Measurements from ENCODE around the gene ITM2B. TPM values are rescaled to one million over a fixed set of nuclear protein-coding genes. Genes with fewer than 3 reads are reported as not detected.

ITM2B gene
- total and polyA plus RNA-seq, 2 experiments from 2014 or later, result 139 to 318 TPM

DNA sequence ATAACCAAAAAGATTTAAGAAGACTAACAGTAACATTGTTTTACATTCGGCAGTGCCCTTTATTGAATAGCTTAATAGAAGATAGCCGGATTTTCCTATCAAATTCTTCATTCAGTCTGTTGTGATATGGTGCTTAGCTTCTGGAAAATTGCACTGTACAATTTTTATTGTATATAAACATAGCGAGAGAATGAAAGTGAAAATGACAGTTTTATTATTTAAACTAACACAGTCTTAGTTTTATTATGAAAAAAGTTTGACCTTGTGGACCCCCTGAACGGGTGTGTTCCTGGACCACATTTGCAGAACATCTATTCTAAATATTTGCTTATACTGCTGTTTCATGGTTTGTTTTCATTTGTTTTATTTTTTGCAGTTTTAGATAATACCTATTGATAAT is 8.6 kb downstream of the ITM2B start:
- H3K27me3 ChIP-seq (ENCODE audit: insufficient read depth), result no peaks in the 10 kb centered on the region
- H3K27ac Mint-ChIP-seq, result no peak overlapping the region
- H3K4me3 ChIP-seq, result no peak overlapping the region
- H3K4me3 Mint-ChIP-seq, result no peak overlapping the region
- TF ChIP-seq, protein P1, sequence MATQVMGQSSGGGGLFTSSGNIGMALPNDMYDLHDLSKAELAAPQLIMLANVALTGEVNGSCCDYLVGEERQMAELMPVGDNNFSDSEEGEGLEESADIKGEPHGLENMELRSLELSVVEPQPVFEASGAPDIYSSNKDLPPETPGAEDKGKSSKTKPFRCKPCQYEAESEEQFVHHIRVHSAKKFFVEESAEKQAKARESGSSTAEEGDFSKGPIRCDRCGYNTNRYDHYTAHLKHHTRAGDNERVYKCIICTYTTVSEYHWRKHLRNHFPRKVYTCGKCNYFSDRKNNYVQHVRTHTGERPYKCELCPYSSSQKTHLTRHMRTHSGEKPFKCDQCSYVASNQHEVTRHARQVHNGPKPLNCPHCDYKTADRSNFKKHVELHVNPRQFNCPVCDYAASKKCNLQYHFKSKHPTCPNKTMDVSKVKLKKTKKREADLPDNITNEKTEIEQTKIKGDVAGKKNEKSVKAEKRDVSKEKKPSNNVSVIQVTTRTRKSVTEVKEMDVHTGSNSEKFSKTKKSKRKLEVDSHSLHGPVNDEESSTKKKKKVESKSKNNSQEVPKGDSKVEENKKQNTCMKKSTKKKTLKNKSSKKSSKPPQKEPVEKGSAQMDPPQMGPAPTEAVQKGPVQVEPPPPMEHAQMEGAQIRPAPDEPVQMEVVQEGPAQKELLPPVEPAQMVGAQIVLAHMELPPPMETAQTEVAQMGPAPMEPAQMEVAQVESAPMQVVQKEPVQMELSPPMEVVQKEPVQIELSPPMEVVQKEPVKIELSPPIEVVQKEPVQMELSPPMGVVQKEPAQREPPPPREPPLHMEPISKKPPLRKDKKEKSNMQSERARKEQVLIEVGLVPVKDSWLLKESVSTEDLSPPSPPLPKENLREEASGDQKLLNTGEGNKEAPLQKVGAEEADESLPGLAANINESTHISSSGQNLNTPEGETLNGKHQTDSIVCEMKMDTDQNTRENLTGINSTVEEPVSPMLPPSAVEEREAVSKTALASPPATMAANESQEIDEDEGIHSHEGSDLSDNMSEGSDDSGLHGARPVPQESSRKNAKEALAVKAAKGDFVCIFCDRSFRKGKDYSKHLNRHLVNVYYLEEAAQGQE (IDR thresholded peaks at IDR 0.05; ENCODE audit: unreplicated experiment), result no peak
- TF ChIP-seq NANOG (IDR thresholded peaks at IDR 0.05; ENCODE audit: borderline replicate concordance) (no peak), JUNB (IDR thresholded peaks at IDR 0.05; ENCODE audit: unreplicated experiment) (no peak), STAT1 (IDR thresholded peaks at IDR 0.05; ENCODE audit: unreplicated experiment) (no peak), CREB1 (CRISPR knock-in tag; IDR thresholded peaks at IDR 0.05; ENCODE audit: low read depth) (no peak), ZNF331 (CRISPR knock-in tag; IDR thresholded peaks at IDR 0.05; ENCODE audit: low read depth) (no peak), EZH2 (IDR thresholded peaks at IDR 0.05; ENCODE audit: low read depth, unreplicated experiment) (no peak), ZNF114 (CRISPR knock-in tag; IDR thresholded peaks at IDR 0.05) (no peak), POLR2AphosphoS5 (IDR thresholded peaks at IDR 0.05; ENCODE audit: low read depth) (no peak), EZH2phosphoT487 (IDR thresholded peaks at IDR 0.05; ENCODE audit: unreplicated experiment) (no peak)
- TF ChIP-seq, protein P2, sequence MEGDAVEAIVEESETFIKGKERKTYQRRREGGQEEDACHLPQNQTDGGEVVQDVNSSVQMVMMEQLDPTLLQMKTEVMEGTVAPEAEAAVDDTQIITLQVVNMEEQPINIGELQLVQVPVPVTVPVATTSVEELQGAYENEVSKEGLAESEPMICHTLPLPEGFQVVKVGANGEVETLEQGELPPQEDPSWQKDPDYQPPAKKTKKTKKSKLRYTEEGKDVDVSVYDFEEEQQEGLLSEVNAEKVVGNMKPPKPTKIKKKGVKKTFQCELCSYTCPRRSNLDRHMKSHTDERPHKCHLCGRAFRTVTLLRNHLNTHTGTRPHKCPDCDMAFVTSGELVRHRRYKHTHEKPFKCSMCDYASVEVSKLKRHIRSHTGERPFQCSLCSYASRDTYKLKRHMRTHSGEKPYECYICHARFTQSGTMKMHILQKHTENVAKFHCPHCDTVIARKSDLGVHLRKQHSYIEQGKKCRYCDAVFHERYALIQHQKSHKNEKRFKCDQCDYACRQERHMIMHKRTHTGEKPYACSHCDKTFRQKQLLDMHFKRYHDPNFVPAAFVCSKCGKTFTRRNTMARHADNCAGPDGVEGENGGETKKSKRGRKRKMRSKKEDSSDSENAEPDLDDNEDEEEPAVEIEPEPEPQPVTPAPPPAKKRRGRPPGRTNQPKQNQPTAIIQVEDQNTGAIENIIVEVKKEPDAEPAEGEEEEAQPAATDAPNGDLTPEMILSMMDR (conservative IDR thresholded peaks at IDR 0.05; ENCODE audit: low read depth in 2 of 2), result no peak
- TF ChIP-seq, protein P3, sequence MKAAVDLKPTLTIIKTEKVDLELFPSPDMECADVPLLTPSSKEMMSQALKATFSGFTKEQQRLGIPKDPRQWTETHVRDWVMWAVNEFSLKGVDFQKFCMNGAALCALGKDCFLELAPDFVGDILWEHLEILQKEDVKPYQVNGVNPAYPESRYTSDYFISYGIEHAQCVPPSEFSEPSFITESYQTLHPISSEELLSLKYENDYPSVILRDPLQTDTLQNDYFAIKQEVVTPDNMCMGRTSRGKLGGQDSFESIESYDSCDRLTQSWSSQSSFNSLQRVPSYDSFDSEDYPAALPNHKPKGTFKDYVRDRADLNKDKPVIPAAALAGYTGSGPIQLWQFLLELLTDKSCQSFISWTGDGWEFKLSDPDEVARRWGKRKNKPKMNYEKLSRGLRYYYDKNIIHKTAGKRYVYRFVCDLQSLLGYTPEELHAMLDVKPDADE (IDR thresholded peaks at IDR 0.05), result no peak
- TF ChIP-seq, protein P4, sequence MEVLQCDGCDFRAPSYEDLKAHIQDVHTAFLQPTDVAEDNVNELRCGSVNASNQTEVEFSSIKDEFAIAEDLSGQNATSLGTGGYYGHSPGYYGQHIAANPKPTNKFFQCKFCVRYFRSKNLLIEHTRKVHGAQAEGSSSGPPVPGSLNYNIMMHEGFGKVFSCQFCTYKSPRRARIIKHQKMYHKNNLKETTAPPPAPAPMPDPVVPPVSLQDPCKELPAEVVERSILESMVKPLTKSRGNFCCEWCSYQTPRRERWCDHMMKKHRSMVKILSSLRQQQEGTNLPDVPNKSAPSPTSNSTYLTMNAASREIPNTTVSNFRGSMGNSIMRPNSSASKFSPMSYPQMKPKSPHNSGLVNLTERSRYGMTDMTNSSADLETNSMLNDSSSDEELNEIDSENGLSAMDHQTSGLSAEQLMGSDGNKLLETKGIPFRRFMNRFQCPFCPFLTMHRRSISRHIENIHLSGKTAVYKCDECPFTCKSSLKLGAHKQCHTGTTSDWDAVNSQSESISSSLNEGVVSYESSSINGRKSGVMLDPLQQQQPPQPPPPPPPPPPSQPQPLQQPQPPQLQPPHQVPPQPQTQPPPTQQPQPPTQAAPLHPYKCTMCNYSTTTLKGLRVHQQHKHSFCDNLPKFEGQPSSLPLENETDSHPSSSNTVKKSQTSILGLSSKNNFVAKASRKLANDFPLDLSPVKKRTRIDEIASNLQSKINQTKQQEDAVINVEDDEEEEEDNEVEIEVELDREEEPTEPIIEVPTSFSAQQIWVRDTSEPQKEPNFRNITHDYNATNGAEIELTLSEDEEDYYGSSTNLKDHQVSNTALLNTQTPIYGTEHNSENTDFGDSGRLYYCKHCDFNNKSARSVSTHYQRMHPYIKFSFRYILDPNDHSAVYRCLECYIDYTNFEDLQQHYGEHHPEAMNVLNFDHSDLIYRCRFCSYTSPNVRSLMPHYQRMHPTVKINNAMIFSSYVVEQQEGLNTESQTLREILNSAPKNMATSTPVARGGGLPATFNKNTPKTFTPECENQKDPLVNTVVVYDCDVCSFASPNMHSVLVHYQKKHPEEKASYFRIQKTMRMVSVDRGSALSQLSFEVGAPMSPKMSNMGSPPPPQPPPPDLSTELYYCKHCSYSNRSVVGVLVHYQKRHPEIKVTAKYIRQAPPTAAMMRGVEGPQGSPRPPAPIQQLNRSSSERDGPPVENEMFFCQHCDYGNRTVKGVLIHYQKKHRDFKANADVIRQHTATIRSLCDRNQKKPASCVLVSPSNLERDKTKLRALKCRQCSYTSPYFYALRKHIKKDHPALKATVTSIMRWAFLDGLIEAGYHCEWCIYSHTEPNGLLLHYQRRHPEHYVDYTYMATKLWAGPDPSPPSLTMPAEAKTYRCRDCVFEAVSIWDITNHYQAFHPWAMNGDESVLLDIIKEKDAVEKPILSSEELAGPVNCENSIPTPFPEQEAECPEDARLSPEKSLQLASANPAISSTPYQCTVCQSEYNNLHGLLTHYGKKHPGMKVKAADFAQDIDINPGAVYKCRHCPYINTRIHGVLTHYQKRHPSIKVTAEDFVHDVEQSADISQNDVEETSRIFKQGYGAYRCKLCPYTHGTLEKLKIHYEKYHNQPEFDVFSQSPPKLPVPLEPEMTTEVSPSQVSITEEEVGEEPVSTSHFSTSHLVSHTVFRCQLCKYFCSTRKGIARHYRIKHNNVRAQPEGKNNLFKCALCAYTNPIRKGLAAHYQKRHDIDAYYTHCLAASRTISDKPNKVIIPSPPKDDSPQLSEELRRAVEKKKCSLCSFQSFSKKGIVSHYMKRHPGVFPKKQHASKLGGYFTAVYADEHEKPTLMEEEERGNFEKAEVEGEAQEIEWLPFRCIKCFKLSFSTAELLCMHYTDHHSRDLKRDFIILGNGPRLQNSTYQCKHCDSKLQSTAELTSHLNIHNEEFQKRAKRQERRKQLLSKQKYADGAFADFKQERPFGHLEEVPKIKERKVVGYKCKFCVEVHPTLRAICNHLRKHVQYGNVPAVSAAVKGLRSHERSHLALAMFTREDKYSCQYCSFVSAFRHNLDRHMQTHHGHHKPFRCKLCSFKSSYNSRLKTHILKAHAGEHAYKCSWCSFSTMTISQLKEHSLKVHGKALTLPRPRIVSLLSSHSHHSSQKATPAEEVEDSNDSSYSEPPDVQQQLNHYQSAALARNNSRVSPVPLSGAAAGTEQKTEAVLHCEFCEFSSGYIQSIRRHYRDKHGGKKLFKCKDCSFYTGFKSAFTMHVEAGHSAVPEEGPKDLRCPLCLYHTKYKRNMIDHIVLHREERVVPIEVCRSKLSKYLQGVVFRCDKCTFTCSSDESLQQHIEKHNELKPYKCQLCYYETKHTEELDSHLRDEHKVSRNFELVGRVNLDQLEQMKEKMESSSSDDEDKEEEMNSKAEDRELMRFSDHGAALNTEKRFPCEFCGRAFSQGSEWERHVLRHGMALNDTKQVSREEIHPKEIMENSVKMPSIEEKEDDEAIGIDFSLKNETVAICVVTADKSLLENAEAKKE (CRISPR knock-in tag; IDR thresholded peaks at IDR 0.05), result no peak
- H2AFZ ChIP-seq, result no peak overlapping the region
- H3K4me2 ChIP-seq, result no peak overlapping the region
- H4K20me1 ChIP-seq (replicated peaks; ENCODE audit: insufficient read depth), result peaks cover 3% of the 10 kb centered on the region
- DNase-seq (ENCODE audit: low spot score), result no peak
- no peaks in the 10 kb centered on the region for H3F3A ChIP-seq (replicated peaks; ENCODE audit: low read depth)
- H3K9me2 ChIP-seq (ENCODE audit: insufficient read depth), result no peaks in the 10 kb centered on the region
- no peaks in the 10 kb centered on the region for H3K9me3 Mint-ChIP-seq
- H3K4me1 ChIP-seq (ENCODE audit: insufficient read depth), result peaks cover 27% of the 10 kb centered on the region
- H3K36me3 ChIP-seq (ENCODE audit: insufficient read depth), result no peaks in the 10 kb centered on the region
- no peak for ATAC-seq
- peaks cover 16% of the 10 kb centered on the region for H3K4me1 Mint-ChIP-seq
- H3K27me3 Mint-ChIP-seq (ENCODE audit: insufficient read depth, low read depth, poor library complexity), result peaks cover 2% of the 10 kb centered on the region
- H3K36me3 Mint-ChIP-seq (ENCODE audit: low read depth), result peaks cover 10% of the 10 kb centered on the region; the same call in 2 of the 3 replicates
- peaks cover 99% of the 10 kb centered on the region for H3K79me2 ChIP-seq (replicated peaks; ENCODE audit: insufficient read depth)
- no peak overlapping the region for H3K27ac ChIP-seq (ENCODE audit: low read depth)

Data from GM23338 (cell line).